GM20431 (cell line): ENCODE results near the gene STK17B.

Experiments
- in situ Hi-C: fragments of 300-500 bp; cut with MseI, MboI; formaldehyde crosslinking; loops from one replicate; pipeline ENCODE4 v1.15.0; 2020; ENCODE audit warnings: low sequenced_read_pairs; ENCODE audit not compliant: unreplicated experiment

STK17B gene

DNA sequence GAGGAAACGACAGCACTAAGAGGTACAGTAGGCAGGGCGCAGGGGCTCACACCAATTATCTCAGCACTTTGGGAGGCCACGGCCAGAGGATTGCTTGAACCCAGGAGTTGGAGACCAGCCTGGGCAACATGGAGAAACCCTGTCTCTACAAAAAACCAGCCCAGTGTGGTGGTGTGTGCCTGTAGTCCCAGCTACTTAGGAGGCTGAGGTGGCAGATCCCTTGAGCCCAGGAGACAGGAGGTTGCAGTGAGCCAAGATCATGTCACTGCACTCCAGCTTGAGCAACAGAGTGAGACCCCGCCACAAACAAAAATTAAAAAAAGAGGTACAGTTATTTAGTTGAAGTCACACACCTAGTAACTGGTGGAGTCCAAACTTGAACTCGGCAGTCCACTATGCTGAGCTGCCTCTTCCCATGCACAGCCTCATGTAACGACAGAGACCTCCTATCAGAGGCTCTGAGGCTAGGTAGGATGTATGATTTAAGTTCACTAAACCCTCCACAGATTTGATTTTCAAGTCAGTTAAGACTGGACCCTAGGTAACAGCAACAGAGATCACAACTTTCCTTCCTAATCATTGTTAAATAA is 8.7 kb downstream of the STK17B start:
- in situ Hi-C loops = no loop called here

DNA sequence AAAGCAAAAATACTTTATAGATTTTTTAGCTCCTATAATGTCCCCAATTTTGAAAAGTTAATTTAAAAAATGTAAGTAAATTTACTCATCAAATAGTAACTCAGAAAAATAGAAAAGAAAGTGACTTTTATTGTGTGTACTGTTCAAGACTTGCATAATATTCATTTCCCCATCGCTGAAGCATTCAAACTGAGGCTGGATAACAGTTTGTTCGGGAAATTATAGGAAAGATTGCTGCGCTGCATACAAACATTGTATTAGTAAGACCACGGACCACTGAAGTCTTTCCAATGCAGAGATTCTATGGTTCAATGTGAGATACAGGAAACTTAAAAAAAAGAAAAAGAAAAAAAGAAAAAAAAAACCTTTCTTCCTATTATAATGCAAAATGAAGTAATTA is 10.4 kb downstream of the STK17B start:
- in situ Hi-C loops = no loop called here

DNA sequence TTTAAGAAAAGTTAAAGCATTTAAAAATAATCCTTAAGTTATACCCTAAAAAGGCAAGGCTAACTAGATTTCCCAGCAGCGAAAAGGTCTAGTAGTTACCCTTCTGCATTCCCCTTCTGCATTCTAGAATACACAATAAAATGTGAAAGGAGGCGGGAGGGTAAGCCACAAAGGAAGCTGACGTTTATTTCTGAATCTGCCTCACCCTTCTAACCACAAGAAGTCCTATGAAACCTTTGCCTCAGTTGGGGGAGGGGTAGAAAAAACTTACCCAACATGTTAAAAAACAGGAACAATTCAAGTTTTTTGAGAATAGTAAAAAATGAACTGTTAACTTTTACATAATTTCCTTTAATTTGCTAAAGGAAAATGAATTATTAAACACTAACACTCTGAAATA is 11.3 kb downstream of the STK17B start:
- in situ Hi-C loops = no loop called here

DNA sequence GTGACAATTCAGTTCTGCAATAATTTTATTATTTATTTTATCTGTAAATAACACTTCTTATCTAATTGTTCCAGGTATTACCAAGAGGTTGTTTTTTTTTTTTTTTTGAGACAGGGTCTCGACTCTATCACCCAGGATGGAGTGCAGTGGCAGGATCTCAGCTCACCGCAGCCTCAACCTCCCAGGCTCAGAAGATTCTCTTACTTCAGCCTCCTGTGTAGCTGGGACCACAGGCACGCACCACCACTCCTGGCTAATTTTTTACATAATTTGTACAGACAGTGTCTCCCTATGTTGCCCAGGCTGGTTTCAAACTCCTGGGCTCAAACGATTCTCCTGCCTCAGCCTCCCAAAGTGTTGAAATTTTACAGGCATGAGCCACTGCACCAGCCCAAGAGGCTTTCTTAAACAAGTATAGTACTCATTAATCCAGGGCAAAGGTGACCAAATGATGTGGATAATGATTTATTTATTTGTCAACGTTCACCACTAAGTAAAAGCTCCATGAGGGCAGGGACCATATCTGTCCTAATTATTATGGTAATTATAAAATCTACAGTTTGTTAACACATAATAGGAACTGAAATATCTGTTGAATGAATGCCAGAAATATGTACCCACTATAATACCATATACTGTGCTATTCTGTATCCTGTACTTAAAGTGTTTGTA is 12.0 kb downstream of the STK17B start:
- in situ Hi-C loops = no loop called here

DNA sequence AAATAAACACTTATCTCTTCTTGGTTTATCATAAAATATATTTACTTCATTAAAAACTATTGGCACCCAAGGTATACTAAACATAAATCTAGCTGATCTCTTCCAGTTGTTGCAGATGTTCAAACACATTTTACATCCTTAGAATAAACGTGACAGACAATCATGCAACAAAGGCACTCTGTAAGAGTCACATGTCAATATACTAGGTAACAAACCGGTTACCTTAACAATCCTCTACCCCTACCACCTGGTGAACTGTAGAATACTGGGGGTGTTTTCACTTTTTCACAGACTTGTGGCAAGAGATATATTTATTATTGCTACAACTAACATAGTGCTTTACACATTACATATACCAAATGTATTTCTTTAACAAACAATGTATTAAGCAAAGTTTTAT is 15.8 kb downstream of the STK17B start:
- in situ Hi-C loops = no loop called here

DNA sequence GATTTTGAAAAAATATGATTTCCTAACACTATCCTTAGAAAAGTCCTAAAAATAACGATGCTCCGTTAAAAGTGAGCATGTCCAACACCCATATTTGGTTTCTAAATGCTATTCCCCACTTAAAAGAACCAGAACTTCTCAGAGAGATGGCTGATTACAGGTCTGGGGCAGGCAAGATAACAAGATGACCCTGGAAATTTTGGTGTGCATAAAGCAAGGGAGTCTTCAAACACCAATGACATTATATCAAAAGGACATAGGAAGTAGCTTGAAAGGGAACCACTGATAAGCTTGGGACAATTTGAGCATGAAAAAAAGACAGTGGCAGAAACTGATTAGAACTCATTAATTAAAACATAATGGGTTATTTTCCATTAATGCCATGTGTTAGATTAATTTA is 17.9 kb downstream of the STK17B start:
- in situ Hi-C loops = no loop called here

DNA sequence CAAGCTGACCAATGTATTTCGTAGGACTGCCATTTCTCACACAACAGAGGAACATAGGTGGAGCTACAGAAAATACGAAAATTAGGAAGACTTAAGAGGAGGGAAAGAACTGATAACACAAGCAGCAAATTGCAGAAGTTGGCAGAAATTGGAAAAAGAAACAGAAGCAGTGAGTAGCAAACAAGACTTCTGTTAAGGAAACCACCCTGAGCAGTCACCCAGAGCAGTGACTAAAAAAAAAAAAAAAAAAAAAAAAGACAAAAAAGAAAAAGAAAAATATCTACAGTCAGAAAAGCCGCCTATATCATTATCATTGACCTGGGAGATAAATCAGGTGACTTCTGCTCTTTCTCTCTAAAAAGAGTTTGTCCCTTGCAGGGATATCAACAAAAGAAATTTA is 21.4 kb downstream of the STK17B start:
- in situ Hi-C loops = no loop called here

DNA sequence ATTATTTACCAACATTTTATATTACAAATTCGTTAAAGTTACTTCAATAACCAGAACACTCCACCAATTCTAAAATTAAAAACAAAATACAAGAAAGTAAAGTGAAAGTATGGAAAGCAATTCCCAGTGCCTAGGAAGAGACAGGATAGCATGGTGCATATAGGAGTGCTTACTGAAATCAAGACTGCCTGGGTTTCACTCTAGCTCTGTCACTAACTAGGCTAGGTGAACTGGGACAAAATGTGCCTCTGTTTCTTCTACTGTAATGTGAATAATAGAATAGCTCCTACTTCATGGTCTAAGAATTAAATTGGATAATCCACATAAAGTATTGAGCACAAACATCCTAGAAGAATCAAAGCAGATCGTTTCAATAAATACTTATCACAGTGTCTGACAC is 22.6 kb downstream of the STK17B start:
- in situ Hi-C loops = no loop called here

DNA sequence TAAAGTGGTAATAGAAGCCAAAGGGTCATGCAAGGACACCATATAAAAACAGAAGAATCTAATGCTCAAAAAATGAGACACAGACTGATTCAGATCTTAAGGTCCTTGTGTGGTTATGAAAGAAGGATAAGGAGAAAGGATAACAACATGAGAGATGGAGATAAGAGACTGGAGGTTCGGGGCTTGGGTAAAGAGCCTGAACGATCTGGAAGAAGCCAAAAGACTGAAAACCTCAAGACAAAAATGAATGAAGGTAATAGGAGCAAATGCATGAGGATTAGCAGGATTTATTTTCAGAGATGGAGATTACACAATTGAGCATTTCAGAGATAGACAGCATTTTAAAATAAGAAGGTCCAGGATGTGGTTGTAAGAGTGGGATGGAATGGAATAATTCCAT is 26.1 kb downstream of the STK17B start:
- in situ Hi-C loops = no loop called here

DNA sequence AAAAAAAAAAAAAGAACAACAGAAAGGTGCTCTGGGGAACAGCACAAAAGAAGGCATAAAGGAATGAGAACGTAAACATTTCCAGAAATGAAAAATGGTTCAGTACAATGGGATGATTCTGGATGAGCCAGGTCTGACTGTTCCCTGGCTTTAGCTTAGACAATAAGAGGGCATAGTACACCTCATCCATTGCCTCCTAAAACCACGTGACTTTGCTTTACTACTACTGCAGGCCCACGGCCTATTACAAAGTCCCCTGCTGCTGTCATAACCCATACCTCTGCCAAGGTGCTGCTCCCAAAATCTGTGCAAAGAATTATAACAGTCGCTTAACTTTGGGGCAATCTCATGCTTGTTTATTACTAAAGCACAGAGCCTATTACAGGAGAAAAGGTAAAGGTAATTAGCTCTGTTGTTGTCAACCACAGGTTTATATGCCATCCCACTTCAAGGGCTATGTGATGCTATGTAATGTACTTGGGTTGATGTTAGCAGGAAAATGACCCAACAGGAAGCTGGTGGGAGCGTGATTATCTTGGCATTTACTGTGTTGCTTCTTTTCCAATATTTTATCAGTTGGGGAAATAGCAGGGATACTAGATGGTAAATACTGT is 26.8 kb downstream of the STK17B start:
- in situ Hi-C loops = no loop called here

DNA sequence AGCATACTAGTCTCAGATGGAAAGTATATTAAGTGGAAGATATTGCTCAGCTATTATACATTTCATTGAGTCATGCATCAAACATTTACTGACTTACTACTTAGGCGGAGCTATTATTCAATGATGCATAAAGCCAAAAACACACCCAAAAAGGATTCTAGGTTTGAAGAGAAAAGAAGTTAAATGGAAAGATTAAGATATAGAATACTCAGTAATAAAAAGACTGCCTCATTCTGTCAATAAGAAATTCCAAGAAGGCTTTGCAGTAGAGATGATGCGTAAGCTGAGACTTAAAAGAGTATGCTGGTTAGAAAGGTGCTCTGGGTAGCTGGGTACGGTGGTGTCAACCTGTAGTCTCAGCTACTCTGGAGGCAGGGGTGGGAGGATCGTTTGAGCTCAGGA is 27.6 kb downstream of the STK17B start:
- in situ Hi-C loops = no loop called here

DNA sequence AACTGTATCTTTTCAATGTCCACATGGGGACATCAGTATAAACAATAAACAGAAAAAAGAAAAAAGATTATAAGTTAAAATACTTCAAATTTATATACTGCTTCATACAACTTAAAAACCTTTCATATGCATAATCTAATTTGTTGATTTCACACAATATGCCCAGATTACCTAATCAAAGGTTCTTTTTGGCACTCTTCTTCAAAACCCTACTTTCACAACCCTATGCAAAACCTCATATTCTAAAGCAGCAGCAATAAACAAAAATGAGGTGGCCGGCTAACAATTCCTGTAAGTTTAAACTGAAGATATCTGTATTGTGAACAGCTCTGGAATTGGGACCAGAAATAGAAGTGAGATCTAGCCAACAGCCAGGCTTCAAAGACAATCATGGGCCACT is 28.6 kb downstream of the STK17B start:
- in situ Hi-C loops = no loop called here

DNA sequence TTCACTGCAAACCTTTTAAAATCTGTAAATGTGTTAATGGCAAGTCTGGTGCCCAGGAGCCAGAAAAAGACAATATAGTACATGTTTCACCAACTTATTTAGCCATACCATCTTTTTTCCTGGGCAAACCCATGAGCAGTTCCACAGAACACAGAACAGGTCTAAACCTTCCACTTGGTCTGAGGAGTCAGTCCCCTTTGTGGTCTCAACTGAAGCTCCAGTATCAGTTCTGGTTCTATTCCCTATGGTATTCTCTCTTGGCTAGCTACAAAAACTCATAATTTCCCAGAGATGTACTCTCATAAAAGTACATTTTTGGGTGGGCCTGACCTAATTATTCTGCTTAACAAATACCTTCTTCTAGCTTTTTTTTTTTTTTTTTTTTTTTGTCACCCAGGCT is 31.2 kb downstream of the STK17B start:
- in situ Hi-C loops = no loop called here

DNA sequence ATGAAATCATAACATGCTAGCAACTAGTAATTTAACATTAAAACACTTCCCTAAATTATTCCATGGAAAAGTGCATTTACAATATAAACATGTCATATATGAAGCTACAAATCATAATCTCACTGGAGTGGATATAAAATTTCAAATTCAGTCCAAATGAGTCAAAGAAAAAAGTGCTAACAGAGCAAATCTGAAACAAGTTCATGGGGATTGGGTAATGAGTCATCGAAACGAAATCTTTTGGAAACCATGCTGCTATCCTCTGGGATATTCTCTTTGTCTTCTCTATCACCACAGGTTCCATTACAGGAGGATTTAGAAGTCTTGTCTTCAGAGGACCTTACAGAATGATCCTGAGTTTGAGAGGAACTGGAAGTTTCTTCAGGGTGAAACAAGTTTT is 34.1 kb downstream of the STK17B start:
- in situ Hi-C loops = no loop called here

DNA sequence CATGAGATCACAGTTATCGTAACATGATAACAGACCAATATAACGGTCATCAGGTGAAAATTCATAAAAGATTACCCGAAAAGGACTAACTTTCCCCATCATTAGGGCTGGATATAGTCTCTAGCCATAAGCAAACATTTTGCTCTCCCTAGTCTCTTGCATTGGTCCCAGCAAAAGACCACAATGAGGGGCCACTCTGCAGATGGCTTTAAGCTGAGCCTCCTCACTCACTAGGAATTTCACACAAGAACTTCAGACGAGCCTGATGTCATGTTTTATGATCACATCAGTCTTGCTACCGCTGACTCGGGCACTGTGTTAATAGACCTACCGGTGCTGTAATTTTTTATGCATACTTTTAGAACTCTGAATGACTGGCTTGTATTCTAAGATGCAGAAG is 35.2 kb downstream of the STK17B start:
- in situ Hi-C loops = no loop called here

DNA sequence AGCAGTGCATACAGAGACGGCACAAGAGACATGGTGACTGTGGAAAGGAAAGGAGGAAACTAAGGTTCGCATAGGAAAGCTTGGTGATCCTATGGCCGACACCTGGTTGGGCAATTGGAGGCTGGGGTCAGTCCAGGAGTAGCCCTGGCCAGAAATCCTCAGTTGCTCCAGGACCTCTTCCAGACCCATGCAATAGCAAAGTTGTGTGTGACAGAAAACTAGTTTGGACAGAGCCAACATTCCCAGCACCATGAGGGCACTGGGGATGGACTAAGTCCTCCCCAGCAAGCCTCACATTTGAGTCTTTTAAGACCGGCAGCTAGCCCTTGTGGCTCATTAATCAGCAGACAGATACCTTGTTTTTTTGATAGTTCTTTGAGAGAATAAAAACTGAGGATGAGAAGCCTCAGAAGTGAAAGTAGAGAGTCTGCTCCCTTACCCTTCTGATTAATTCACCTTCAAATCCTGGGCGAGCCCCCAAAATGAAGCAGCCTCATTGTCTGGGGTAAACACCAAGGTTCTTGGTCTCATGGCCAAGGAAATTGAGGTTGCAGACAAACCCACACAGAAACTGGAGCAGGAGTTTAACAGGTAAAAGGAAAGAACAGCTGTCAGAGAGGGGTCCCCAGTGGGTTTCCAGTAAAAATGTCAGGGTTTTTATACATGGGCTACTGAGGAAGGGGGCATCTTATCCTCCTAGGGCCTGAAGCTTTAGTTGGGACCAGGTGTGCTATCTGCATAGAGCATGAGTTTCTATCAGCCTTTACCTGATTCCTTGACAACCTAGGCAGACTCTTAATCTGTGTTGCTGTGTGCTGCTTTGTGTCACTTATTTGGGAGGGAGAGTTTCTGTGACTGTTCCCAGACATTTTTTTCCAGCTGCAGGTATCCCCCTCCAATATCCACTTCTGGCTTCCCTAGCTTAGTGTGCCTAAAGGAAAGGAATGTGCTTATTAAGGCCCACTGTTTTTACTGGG is 39.1 kb downstream of the STK17B start:
- in situ Hi-C loops = no loop called here

DNA sequence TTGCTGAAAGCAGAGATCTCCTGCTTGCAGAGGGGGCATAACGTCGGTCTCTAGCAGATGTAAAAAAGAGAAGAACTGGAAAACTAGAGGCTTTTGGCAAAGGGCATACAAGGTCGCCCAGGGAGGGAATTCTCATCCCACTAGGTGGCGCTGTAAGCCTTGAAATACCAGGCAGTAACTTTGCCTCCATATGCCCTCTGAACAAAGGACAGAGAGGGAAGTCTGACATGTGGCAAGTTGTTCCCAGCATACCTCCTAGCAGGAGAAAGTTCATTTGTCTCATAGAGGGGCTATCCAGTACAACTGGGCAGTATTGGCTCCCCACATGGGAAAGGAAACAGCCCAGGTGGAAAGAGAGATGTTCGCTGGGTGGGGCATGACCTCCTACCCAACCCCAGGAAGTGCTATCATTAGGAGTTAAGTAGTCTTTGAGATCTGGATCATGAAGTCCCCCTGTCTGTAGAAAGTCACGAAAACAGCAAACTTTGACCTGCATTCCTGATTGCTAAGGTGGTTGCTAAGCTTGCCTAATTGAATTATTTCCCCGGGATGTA is 39.9 kb downstream of the STK17B start:
- in situ Hi-C loops = no loop called here

DNA sequence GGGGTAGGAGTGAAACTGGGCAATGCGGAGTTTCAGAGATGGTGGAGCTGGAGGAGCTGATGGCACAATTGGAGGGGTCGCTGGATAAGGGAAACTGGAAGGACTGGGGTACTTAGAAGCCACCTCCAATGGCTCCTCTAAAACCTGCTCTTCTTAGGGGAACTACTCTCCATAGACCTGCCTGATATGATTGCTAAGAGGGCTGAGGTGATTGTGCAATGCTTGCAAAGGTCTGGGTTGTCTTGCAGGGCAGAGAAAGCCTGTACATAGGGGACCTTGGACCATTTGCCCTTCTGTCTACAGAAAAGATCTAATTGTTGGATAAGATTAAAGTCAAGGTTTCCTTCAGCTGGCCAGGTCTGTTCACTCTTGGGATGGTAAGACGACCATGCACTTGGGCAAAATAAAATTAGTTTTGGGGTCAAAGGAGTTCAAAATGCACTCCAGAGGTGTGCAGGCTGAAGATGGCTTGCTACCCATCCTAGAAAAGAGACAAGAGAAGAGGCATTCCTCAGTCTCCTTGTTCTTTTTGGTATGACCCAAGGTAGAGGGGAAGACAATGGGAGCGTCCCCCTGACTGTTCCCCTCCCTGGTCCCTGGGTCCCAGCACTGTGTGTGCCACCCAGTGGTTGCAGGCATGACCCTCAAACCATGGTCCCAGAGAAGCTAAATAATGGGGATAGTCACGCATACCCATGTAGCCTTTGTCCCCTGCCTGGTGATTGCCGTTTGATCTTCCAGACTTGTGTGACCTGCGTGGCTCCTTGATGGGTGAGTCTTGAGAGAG is 41.1 kb downstream of the STK17B start:
- in situ Hi-C loops = no loop called here

DNA sequence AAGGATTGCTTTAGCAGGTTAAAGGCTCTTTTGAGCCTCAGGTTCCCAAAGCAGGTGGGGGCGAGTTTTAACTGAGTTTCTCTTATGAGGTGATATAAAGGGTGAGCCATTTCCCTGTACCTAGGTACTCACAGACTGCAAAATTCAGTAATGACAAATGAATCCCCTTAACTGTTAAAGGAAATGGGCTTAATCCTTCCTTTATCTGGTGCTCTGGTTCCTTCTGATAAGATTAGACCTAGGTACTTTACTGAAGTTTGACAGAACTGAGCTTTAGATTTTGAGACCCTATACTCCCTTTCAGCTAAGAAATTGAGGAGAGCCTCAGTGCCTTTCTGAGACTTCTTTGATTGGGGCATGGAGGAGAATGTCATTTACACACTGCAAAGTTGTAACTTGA is 42.6 kb downstream of the STK17B start:
- in situ Hi-C loops = no loop called here

DNA sequence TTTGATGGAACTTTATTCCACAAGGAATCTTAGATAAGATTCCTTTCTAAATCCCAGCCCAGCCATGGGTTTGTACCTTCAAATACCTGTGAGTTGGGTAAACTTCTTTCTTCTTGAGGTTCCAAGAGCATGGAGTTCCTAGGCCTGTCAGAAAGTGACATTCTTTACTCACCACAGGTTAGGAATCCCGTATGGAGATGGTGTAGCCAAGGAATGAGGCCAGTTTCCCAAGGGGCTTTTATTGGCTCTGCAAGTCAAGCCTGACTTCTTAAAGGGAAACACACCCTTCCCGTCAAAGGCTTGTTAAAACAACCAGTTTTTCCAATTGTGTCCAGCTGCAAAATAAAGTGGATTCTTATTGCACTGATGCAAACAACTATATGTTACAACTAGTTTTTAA is 45.8 kb downstream of the STK17B start:
- in situ Hi-C loops = no loop called here
